GM12874 (cell line): Measurements from ENCODE around the gene LDLRAD4.

Experiments
- TF ChIP-seq, protein P1 (sequence below): IDR thresholded peaks from 2 replicates; pipeline ENCODE4 v1.5.1; 2011; ENCODE audit warnings: low read depth, mild to moderate bottlenecking, control low read depth, low read length, moderate library complexity; ENCODE audit not compliant: insufficient read depth

Gene LDLRAD4

DNA sequence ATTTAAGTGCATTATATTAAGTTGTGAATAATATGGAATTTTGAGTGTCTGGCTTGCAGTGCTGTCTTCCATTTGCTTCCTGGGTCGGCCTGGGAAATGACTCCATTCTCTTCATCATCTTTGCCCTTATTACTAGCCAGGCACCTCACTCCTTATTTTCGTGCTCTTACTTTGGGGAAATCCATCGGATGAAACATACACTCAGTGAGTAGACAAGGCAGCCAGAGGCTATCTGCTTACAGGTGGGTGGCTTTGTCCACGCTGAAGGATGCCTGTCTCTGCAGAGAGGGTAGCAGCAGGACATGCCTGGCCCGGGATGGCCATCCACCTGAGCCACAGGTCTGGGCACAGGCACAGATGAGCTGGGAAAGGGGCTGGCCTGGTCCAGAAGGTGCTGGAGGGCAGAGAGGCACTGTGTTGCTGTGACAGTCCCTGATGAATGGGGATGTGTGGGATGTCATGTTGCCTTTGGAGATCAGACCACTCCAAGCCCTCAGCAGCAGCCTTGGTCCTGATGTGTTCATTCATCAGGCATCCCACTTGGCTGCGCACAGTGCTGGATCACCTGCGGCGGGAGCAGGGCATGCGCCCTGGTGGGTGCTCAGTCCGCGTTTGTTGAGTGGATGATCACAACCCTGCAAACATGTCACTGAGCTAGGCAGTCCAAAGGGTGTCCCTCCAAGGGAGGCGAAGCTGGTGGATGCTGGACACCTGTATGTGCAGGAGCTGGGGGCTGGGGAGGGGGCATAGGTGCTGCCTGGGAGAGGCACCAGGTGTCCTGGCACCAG is 236.0 kb downstream of the LDLRAD4 start:
- TF ChIP-seq, protein P1, sequence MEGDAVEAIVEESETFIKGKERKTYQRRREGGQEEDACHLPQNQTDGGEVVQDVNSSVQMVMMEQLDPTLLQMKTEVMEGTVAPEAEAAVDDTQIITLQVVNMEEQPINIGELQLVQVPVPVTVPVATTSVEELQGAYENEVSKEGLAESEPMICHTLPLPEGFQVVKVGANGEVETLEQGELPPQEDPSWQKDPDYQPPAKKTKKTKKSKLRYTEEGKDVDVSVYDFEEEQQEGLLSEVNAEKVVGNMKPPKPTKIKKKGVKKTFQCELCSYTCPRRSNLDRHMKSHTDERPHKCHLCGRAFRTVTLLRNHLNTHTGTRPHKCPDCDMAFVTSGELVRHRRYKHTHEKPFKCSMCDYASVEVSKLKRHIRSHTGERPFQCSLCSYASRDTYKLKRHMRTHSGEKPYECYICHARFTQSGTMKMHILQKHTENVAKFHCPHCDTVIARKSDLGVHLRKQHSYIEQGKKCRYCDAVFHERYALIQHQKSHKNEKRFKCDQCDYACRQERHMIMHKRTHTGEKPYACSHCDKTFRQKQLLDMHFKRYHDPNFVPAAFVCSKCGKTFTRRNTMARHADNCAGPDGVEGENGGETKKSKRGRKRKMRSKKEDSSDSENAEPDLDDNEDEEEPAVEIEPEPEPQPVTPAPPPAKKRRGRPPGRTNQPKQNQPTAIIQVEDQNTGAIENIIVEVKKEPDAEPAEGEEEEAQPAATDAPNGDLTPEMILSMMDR, result no peak

DNA sequence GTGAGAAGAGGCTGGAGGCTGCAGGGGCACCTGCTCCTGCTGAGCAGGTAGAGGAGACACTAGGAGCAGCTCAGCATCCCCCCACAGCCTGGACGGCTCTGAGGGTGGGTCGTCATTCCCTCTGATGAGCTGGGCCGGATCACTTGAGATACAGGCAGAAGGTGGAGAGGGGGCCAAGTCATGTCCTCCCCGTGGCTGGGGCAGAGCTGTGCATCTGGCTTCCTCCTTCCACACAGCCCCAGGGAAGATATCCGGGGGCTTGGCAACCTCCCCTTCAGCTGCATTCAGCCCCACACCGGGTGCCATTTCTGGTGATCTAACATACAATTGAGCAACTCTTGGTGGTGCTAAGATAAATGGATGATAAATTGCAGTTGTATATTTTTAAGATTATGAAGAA is 236.9 kb downstream of the LDLRAD4 start:
- TF ChIP-seq, protein P1, result no peak

DNA sequence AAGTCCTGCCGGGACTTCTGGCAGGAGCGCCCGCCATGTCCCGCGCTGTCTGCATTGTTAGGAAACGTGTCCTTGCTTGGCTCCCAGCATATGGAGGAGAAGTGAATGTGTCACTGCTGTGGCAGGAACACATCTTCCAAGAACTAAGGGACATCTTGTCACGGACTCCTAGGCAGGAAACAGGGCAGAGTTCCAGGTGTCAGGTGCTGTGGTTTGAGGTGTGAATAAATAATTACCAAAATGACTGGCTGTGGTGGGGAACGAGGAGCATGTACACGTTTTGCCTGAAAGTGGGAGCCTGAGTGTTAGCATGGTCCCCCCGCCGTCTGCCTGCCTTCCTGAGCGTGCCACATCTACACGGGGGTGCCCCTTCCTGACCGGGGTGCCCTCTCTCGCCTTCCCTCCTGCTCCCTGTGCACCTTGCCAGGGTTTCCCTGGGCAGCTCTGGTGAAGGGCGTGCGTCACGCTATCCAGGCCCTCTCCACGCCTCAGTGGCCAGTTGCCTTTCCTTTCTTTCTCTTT is 237.5 kb downstream of the LDLRAD4 start:
- TF ChIP-seq, protein P1, result no peak

DNA sequence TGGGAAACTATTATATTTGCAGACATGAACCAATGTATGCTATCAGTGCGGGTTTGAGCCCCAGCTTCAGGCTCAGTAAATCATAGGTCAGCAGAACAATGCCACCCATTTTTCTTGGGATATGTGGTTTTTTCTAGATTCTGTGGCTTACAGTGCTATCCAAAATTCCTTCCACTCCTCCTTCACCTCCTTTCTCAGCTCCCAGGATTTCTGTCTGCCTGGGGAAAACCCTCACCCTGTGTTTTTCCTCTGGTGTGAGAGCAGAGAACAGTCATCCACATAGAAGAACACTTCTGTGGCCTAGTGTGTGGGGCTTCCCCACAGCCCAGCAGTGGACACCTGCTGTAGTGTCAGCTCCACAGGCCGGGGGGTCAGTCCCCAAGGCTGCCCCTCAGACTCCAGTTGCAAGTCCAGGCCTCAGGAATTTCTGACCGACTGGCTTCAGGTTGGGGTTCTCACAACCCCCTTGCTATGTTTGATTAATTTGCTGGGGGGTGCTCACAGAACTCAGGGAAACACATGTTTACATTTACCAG is 238.2 kb downstream of the LDLRAD4 start:
- TF ChIP-seq, protein P1, result no peak

DNA sequence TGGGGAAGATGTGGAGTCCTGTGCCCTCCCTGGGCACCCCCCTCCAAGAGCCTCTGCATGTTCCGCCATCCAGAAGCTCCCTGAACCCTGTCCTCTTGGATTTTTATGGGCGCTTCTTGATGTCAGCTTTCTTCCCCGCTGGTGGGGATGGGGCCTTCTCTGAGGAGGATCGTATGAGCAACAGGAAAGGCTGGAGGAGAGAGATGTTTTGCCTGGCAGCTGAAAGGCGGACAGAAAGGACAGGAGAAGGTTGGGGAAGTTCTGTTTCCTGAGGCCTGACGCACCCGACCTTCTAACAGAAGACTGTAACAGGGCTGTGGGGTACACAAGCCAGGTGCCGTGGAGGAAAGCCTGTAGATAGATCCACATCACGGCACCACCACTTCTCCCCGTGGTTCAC is 238.8 kb downstream of the LDLRAD4 start:
- TF ChIP-seq, protein P1, result no peak

DNA sequence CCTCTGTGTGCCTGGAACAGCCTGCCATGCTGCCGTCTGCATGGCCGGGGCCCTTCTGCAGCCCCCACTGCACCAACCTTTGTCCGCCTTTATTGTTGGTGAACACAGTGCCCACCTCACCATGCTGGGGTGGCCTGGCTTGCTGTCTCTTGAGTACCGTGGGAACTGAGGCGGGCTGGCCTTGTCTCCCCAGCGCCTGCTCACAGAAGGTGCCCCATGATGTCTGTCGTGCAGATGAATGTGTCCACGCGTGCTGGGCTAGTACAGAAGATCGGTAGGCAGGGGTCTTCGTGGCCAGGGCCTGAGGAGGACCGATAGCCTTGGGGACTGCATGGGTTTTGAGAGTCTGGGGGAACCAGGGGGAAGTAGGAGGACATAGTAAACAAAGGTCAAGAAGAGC is 242.4 kb downstream of the LDLRAD4 start:
- TF ChIP-seq, protein P1, result no peak

DNA sequence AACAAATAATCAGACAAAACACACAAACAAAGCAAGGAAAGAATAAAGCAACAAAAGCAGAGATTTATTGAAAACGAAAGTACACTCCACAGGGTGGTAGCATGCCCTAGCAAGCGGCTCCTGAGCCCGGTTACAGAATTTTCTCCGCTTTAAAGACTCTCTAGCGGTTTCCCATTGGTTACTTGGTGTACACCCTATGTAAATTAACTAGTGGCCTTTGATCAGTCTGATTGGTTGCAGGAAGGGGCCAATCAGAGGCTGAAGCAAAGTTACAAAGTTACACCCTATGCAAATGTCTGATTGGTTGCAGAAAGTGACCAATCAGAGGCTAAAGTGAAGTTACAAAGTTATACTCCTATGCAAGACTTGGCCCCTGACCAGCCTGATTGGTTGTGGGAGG is 242.9 kb downstream of the LDLRAD4 start:
- TF ChIP-seq, protein P1, result no peak
